HEK293 (cell line): ENCODE measurements around the gene INPP5F.

Experiments
- CTCF ChIA-PET: fragments of 350-600 bp; formaldehyde crosslinking; extraction: SDS; loops from one replicate; lab custom pipeline; 2021; ENCODE audit warnings: antibody characterized with exemption; lab: Yijun Ruan, JAX
- POLR2A ChIA-PET: fragments of 300-600 bp; formaldehyde crosslinking; extraction: SDS; loops from one replicate; lab custom pipeline; 2020; ENCODE audit warnings: antibody characterized with exemption, inconsistent platforms; lab: Yijun Ruan, JAX
- H3K27ac ChIP-seq: fragments of 200-500 bp; sonication (Bioruptor generic); 2 replicates; pipeline ENCODE4 v1.5.1; 2014; ENCODE audit warnings: low read depth, low read length, control low read depth, inconsistent platforms; ENCODE audit errors: extremely low read depth
- H3K36me3 ChIP-seq, 2 experiments: fragments of 200-500 bp in 1 of 2; sonication (Bioruptor generic) in 1 of 2; 1 replicate in 1 of 2; 2 replicates in 1 of 2; pipeline ENCODE4 v1.5.1; 2014 to 2017; ENCODE audit warnings: inconsistent platforms in 2 of 2, low read length in 2 of 2; ENCODE audit not compliant: control insufficient read depth in 2 of 2, insufficient read depth in 1 of 2
- H3K4me1 ChIP-seq: fragments of 200-500 bp; sonication (Bioruptor generic); 2 replicates; pipeline ENCODE4 v1.5.1; 2014; ENCODE audit warnings: mild to moderate bottlenecking, low read length, inconsistent platforms; ENCODE audit not compliant: control insufficient read depth, insufficient read depth
- H3K4me3 ChIP-seq: 2 replicates; pipeline ENCODE4 v1.5.1; 2011; ENCODE audit warnings: low read depth, mild to moderate bottlenecking, control low read depth, low read length, moderate library complexity
- H3K9me3 ChIP-seq: fragments of 200-500 bp; sonication (Bioruptor generic); 2 replicates; pipeline ENCODE4 v1.5.1; 2014; ENCODE audit warnings: low read depth, low read length, inconsistent platforms; ENCODE audit not compliant: control insufficient read depth, insufficient read depth
- EGR2 ChIP-seq: fragments of 450-650 bp; formaldehyde crosslinking; IDR thresholded peaks from 2 replicates; pipeline ENCODE4 v1.5.1; 2016; ENCODE audit warnings: low read depth, missing biosample characterization, missing genetic modification characterization
- HOXD13 ChIP-seq: sonication (generic); formaldehyde crosslinking; IDR thresholded peaks from 2 replicates; pipeline ENCODE4 v1.8.0; 2022; ENCODE audit warnings: missing genetic modification reagents, borderline replicate concordance
- KLF7 ChIP-seq: fragments of 450-650 bp; formaldehyde crosslinking; IDR thresholded peaks from 2 replicates; pipeline ENCODE4 v1.5.1; 2016; ENCODE audit warnings: missing biosample characterization, missing genetic modification characterization, borderline replicate concordance
- SCRT1 ChIP-seq: fragments of 450-650 bp; formaldehyde crosslinking; IDR thresholded peaks from 2 replicates; pipeline ENCODE4 v1.5.1; 2016; ENCODE audit warnings: missing biosample characterization, missing genetic modification characterization, borderline replicate concordance
- TSHZ1 ChIP-seq: fragments of 450-650 bp; formaldehyde crosslinking; IDR thresholded peaks from 2 replicates; pipeline ENCODE4 v1.5.1; 2016; ENCODE audit warnings: missing biosample characterization, missing genetic modification characterization, borderline replicate concordance
- ZEB2 ChIP-seq: fragments of 450-650 bp; formaldehyde crosslinking; IDR thresholded peaks from 2 replicates; pipeline ENCODE4 v1.5.1; 2016; ENCODE audit warnings: missing biosample characterization, missing genetic modification characterization
- ZFP41 ChIP-seq: fragments of 450-650 bp; formaldehyde crosslinking; IDR thresholded peaks from 2 replicates; pipeline ENCODE4 v1.5.1; 2016; ENCODE audit warnings: missing biosample characterization, missing genetic modification characterization, borderline replicate concordance
- ZNF10 ChIP-seq: fragments of 450-650 bp; formaldehyde crosslinking; IDR thresholded peaks from 2 replicates; pipeline ENCODE4 v1.5.1; 2017; ENCODE audit warnings: missing biosample characterization, missing genetic modification characterization
- ZNF280D ChIP-seq: fragments of 450-650 bp; formaldehyde crosslinking; IDR thresholded peaks from 2 replicates; pipeline ENCODE4 v1.5.1; 2016; ENCODE audit warnings: missing biosample characterization, missing genetic modification characterization
- ZNF530 ChIP-seq: fragments of 450-650 bp; formaldehyde crosslinking; IDR thresholded peaks from 2 replicates; pipeline ENCODE4 v1.5.1; 2016; ENCODE audit warnings: low read depth, missing biosample characterization, missing genetic modification characterization
- ZNF548 ChIP-seq: fragments of 450-650 bp; formaldehyde crosslinking; IDR thresholded peaks from 2 replicates; pipeline ENCODE4 v1.5.1; 2016; ENCODE audit warnings: missing biosample characterization, missing genetic modification characterization
- ZNF560 ChIP-seq: fragments of 450-650 bp; formaldehyde crosslinking; IDR thresholded peaks from 2 replicates; pipeline ENCODE4 v1.5.1; 2017; ENCODE audit warnings: missing biosample characterization, missing genetic modification characterization, borderline replicate concordance
- ZNF596 ChIP-seq: fragments of 450-650 bp; IDR thresholded peaks from 2 replicates; pipeline ENCODE4 v1.5.0; 2018; ENCODE audit warnings: missing biosample characterization, mild to moderate bottlenecking, missing genetic modification characterization, moderate library complexity
- ZNF639 ChIP-seq: fragments of 450-650 bp; formaldehyde crosslinking; IDR thresholded peaks from 2 replicates; pipeline ENCODE4 v1.5.1; 2016; ENCODE audit warnings: missing biosample characterization, missing genetic modification characterization
- ZNF664 ChIP-seq: fragments of 450-650 bp; formaldehyde crosslinking; IDR thresholded peaks from 2 replicates; pipeline ENCODE4 v1.5.1; 2016; ENCODE audit warnings: missing biosample characterization, missing genetic modification characterization
- ZNF707 ChIP-seq: fragments of 450-650 bp; formaldehyde crosslinking; IDR thresholded peaks from 2 replicates; pipeline ENCODE4 v1.5.1; 2016; ENCODE audit warnings: missing biosample characterization, missing genetic modification characterization
- ZNF768 ChIP-seq: fragments of 450-650 bp; formaldehyde crosslinking; IDR thresholded peaks from 2 replicates; pipeline ENCODE4 v1.5.1; 2018; ENCODE audit warnings: missing biosample characterization, mild to moderate bottlenecking, missing genetic modification characterization
- ZNF837 ChIP-seq: fragments of 450-650 bp; formaldehyde crosslinking; IDR thresholded peaks from 2 replicates; pipeline ENCODE4 v1.5.1; 2016; ENCODE audit warnings: missing biosample characterization, missing genetic modification characterization
- ZSCAN18 ChIP-seq: fragments of 450-650 bp; formaldehyde crosslinking; IDR thresholded peaks from 2 replicates; pipeline ENCODE4 v1.5.1; 2016; ENCODE audit warnings: missing biosample characterization, missing genetic modification characterization

Gene INPP5F

GRCh38 chr10:119754936-119755335 is 29.1 kb downstream of the INPP5F start:
- no peak overlapping the region for H3K4me3 ChIP-seq
- no peak overlapping the region for H3K27ac ChIP-seq
- POLR2A ChIA-PET = no interaction called here
- no peaks in the 10 kb centered on the region for H3K36me3 ChIP-seq
- TF ChIP-seq EGR2 (no peak), ZNF10 (tag by site-specific recombination) (no peak), ZNF548 (tag by site-specific recombination) (no peak), ZNF768 (tag by site-specific recombination) (no peak)
- no peaks in the 10 kb centered on the region for H3K9me3 ChIP-seq
- peaks cover 17% of the 10 kb centered on the region for H3K4me1 ChIP-seq
- CTCF ChIA-PET = interaction anchor here (7.9 kb wide), 1 partner anchor 105 kb away, joined by 119 read pairs; no protein-coding TSS in a partner anchor

GRCh38 chr10:119755446-119755845 is 29.6 kb downstream of the INPP5F start:
- H3K4me1 ChIP-seq = peaks cover 17% of the 10 kb centered on the region
- ChIA-PET CTCF (interaction anchor here (7.9 kb wide), 1 partner anchor 105 kb away, joined by 119 read pairs; no protein-coding TSS in a partner anchor), POLR2A (no interaction called here)
- no peaks in the 10 kb centered on the region for H3K36me3 ChIP-seq
- no peak for TF ChIP-seq TSHZ1 (tag by site-specific recombination)
- TF ChIP-seq ZNF837 (tag by site-specific recombination) = no peak
- no peak for TF ChIP-seq ZNF707 (tag by site-specific recombination)
- no peak for TF ChIP-seq ZSCAN18 (tag by site-specific recombination)
- no peak for TF ChIP-seq KLF7 (tag by site-specific recombination)
- TF ChIP-seq SCRT1 (tag by site-specific recombination) = no peak
- no peak for TF ChIP-seq ZFP41
- no peak for TF ChIP-seq ZEB2 (tag by site-specific recombination)
- no peak for TF ChIP-seq ZNF596
- no peak for TF ChIP-seq ZNF639
- H3K9me3 ChIP-seq = no peaks in the 10 kb centered on the region
- no peak overlapping the region for H3K4me3 ChIP-seq
- H3K27ac ChIP-seq = no peak overlapping the region

- Histone ChIP-seq H3K4me3 (no peak overlapping the region), H3K9me3 (no peaks in the 10 kb centered on the region), H3K27ac (no peak overlapping the region), H3K4me1 (peaks cover 16% of the 10 kb centered on the region), H3K36me3 (no peaks in the 10 kb centered on the region)
- no peak for TF ChIP-seq HOXD13 (CRISPR knock-in tag)
- TF ChIP-seq ZNF560 (tag by site-specific recombination) = no peak
- TF ChIP-seq KLF7 (tag by site-specific recombination) = no peak
- no peak for TF ChIP-seq ZNF530 (tag by site-specific recombination)
- TF ChIP-seq ZNF280D = no peak
- TF ChIP-seq ZNF664 (tag by site-specific recombination) = no peak
- POLR2A ChIA-PET = interaction anchor here (0.5 kb wide), 1 partner anchor 123 kb away, joined by 3 read pairs; no protein-coding TSS in a partner anchor
- CTCF ChIA-PET = interaction anchor here (0.6 to 2.0 kb wide), 2 partner anchors 101 to 619 kb away, joined by 3 to 6 read pairs; no protein-coding TSS in a partner anchor
These were observed 32.8 kb downstream of the INPP5F start for GRCh38 chr10:119758448-119759195.
